ENCODE measurements around the gene ALK.

DNA sequence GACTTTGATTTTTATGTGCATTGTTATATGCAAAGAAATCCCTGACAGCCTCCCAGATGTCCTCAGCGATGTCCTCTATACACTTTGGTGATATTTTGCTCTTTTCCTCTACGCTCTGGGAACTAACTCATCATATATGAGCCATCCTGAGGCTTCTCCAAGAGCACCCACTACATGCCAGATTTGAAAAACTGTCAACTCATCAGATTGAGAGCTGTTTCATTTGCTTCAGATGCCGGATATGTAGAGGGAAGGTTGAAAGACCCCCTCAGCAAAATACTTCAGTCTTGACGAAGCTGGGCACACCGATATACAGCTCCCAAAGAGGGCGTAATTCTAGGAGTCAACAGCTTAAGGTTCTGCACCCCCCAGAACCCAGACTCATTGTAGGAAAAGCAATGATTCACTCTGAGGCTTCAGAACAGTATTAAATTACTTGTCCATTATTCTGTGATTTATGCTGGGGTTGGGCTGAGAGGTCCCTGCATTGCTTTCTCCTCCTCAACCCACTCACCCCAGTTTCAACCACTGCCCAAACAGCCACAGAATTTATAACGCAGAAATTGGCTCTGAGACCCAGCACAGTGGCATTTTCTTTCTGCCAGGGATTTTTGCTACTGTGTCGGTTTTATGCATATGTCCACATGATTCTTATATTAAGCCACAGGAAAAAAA, 341.8 kb downstream of the ALK start:
- no peak for TF ChIP-seq CTCF (IDR thresholded peaks at IDR 0.05)
- no peak for TF ChIP-seq TCF12 (IDR thresholded peaks at IDR 0.05)
- TF ChIP-seq JUND (IDR thresholded peaks at IDR 0.05), result no peak
- no peak for TF ChIP-seq MEF2A (IDR thresholded peaks at IDR 0.05; ENCODE audit: borderline replicate concordance, low read depth)
- no peak for TF ChIP-seq CHD2 (IDR thresholded peaks at IDR 0.05; ENCODE audit: low read length, partially characterized antibody)
- TF ChIP-seq GABPA (IDR thresholded peaks at IDR 0.05; ENCODE audit: low read depth), result no peak
- no peak for TF ChIP-seq RXRA (IDR thresholded peaks at IDR 0.05; ENCODE audit: borderline replicate concordance, low read depth)
- TF ChIP-seq SIN3A (IDR thresholded peaks at IDR 0.05; ENCODE audit: borderline replicate concordance, low read depth, low read length), result no peak
- TF ChIP-seq REST (IDR thresholded peaks at IDR 0.05; ENCODE audit: low read depth, low read length), result no peak
